HL-60 (cell line): ENCODE data around the gene MOCS3.

Experiments used
- DNase-seq, 2 experiments: peaks; one replicate each; pipeline ENCODE4 v3.0.0-alpha.2; 2010 to 2020; ENCODE audit warnings: low read depth in 1 of 2, low spot score in 1 of 2
- H3K27ac ChIP-seq: fragments of 250-450 bp; sonication (Bioruptor Pico); replicated peaks from 2 replicates; pipeline ENCODE4 v1.5.1; 2020; ENCODE audit warnings: mild to moderate bottlenecking, moderate library complexity
- H3K27me3 ChIP-seq: fragments of 250-450 bp; sonication (Bioruptor Pico); 2 replicates; pipeline ENCODE4 v1.5.1; 2021; ENCODE audit warnings: mild to moderate bottlenecking, moderate library complexity; ENCODE audit not compliant: insufficient read depth, poor library complexity, severe bottlenecking
- H3K4me3 ChIP-seq: replicated peaks from 2 replicates; pipeline ENCODE4 v1.5.1; 2011; ENCODE audit warnings: mild to moderate bottlenecking, control low read depth, low read length; ENCODE audit not compliant: insufficient read depth
- CTCF ChIP-seq: IDR thresholded peaks from one replicate; pipeline ENCODE4 v1.5.1; 2011; ENCODE audit warnings: low read length, control low read depth, inconsistent platforms; ENCODE audit not compliant: insufficient read depth
- GABPA ChIP-seq: IDR thresholded peaks from 2 replicates; pipeline ENCODE4 v1.6.1; 2012; ENCODE audit warnings: low read depth
- POLR2AphosphoS5 ChIP-seq: IDR thresholded peaks from 2 replicates; pipeline ENCODE4 v1.6.1; 2012; ENCODE audit warnings: low read depth
- REST ChIP-seq: IDR thresholded peaks from 2 replicates; pipeline ENCODE4 v1.6.1; 2012; ENCODE audit warnings: low read depth; ENCODE audit not compliant: insufficient replicate concordance
- SPI1 ChIP-seq: IDR thresholded peaks from 2 replicates; pipeline ENCODE4 v1.6.1; 2012; ENCODE audit warnings: low read depth, mild to moderate bottlenecking, borderline replicate concordance

Gene MOCS3

GRCh38 chr20:51004305-51004727, 45.7 kb downstream of the MOCS3 start:
- Histone ChIP-seq H3K4me3 (no peak overlapping the region), H3K27me3 (peaks cover 13% of the 10 kb centered on the region), H3K27ac (no peak overlapping the region)
- DNase-seq: no peak
- TF ChIP-seq REST: no peak
- TF ChIP-seq SPI1: no peak
- no peak for TF ChIP-seq GABPA
- no peak for TF ChIP-seq POLR2AphosphoS5
- no peak for TF ChIP-seq CTCF

- no peak for TF ChIP-seq GABPA
- TF ChIP-seq SPI1: no peak
- no peak for TF ChIP-seq POLR2AphosphoS5
- Histone ChIP-seq H3K27ac (no peak overlapping the region), H3K27me3 (peaks cover 13% of the 10 kb centered on the region), H3K4me3 (no peak overlapping the region)
- no peak for DNase-seq
These were observed 46.2 kb downstream of the MOCS3 start for GRCh38 chr20:51004781-51005180.

GRCh38 chr20:51005214-51005613, 46.6 kb downstream of the MOCS3 start:
- Histone ChIP-seq H3K4me3 (no peak overlapping the region), H3K27ac (no peak overlapping the region), H3K27me3 (peaks cover 13% of the 10 kb centered on the region)
- TF ChIP-seq REST (no peak), CTCF (no peak), GABPA (no peak), SPI1 (no peak), POLR2AphosphoS5 (no peak)
- DNase-seq: no peak

GRCh38 chr20:51008718-51009117, 50.1 kb downstream of the MOCS3 start:
- no peak for TF ChIP-seq POLR2AphosphoS5
- no peak for TF ChIP-seq REST
- TF ChIP-seq SPI1: no peak
- no peak for TF ChIP-seq CTCF
- TF ChIP-seq GABPA: no peak
- H3K4me3 ChIP-seq: no peak overlapping the region
- no peak for DNase-seq
- H3K27me3 ChIP-seq: no peaks in the 10 kb centered on the region
- H3K27ac ChIP-seq: no peak overlapping the region
